Neuronal stem cell (in vitro differentiated cells): Measurements from ENCODE around the gene TMX3.

Experiments used
- DNase-seq: peaks from one replicate; pipeline ENCODE4 v3.0.0-alpha.2; 2013; ENCODE audit warnings: low spot score
- H2AFZ ChIP-seq: one replicate; pipeline ENCODE4 v1.6.1; 2013; ENCODE audit warnings: mild to moderate bottlenecking, low read length, inconsistent platforms
- H2AK5ac ChIP-seq: 2 replicates; pipeline ENCODE4 v1.6.1; 2013; ENCODE audit warnings: low read depth, mild to moderate bottlenecking, inconsistent platforms, low read length, moderate library complexity, mixed read lengths
- H2BK120ac ChIP-seq: 2 replicates; pipeline ENCODE4 v1.6.1; 2013; ENCODE audit warnings: low read depth, mild to moderate bottlenecking, inconsistent platforms, low read length, moderate library complexity, mixed read lengths
- H2BK12ac ChIP-seq: one replicate; pipeline ENCODE4 v1.6.1; 2013; ENCODE audit warnings: low read length, inconsistent platforms
- H2BK15ac ChIP-seq: 2 replicates; pipeline ENCODE4 v1.6.1; 2013; ENCODE audit warnings: mild to moderate bottlenecking, low read length, inconsistent platforms, mixed read lengths
- H2BK5ac ChIP-seq: one replicate; pipeline ENCODE4 v1.6.1; 2013; ENCODE audit warnings: inconsistent platforms, mild to moderate bottlenecking, low read length, moderate library complexity
- H3K14ac ChIP-seq: one replicate; pipeline ENCODE4 v1.6.1; 2013; ENCODE audit warnings: low read length, inconsistent platforms
- H3K18ac ChIP-seq: 2 replicates; pipeline ENCODE4 v1.6.1; 2013; ENCODE audit warnings: low read length, inconsistent platforms
- H3K23ac ChIP-seq: 2 replicates; pipeline ENCODE4 v1.6.1; 2013; ENCODE audit warnings: low read depth, mild to moderate bottlenecking, mixed read lengths, low read length, inconsistent platforms; ENCODE audit not compliant: poor library complexity
- H3K27ac ChIP-seq: replicated peaks from 3 replicates; pipeline ENCODE4 v1.5.1; 2013; ENCODE audit warnings: low read length, inconsistent platforms
- H3K27me3 ChIP-seq, 3 experiments: 2 replicates each; pipeline ENCODE4 v1.6.1; 2013; ENCODE audit warnings: low read length in 3 of 3, mild to moderate bottlenecking in 2 of 3, inconsistent platforms in 1 of 3, low read depth in 1 of 3, mixed read lengths in 1 of 3, moderate library complexity in 1 of 3; ENCODE audit not compliant: control insufficient read depth in 3 of 3, insufficient read depth in 3 of 3
- H3K36me3 ChIP-seq, 2 donors: replicated peaks in 1 of 2; 2 replicates each; pipeline ENCODE4 v1.6.1; 2013; ENCODE audit warnings: low read length in 2 of 2; ENCODE audit not compliant: control insufficient read depth in 2 of 2, insufficient read depth in 2 of 2
- H3K4ac ChIP-seq: 2 replicates; pipeline ENCODE4 v1.6.1; 2013; ENCODE audit warnings: inconsistent platforms, mild to moderate bottlenecking, low read length, moderate library complexity
- H3K4me1 ChIP-seq, 2 donors: 1 replicate in 1 of 2; 2 replicates in 1 of 2; pipeline ENCODE4 v1.6.1; 2013; ENCODE audit warnings: low read length in 2 of 2, low read depth in 1 of 2; ENCODE audit not compliant: control insufficient read depth in 2 of 2, insufficient read depth in 1 of 2
- H3K4me2 ChIP-seq: one replicate; pipeline ENCODE4 v1.6.1; 2013; ENCODE audit warnings: mild to moderate bottlenecking, low read length, inconsistent platforms; ENCODE audit not compliant: insufficient read depth, poor library complexity, severe bottlenecking
- H3K4me3 ChIP-seq, 2 donors: 2 replicates each; pipeline ENCODE4 v1.5.1; 2013; ENCODE audit warnings: low read length in 2 of 2, mild to moderate bottlenecking in 2 of 2, inconsistent platforms in 1 of 2, moderate library complexity in 1 of 2
- H3K79me1 ChIP-seq: one replicate; pipeline ENCODE4 v1.6.1; 2013; ENCODE audit warnings: low read depth, mild to moderate bottlenecking, inconsistent platforms, low read length, moderate library complexity
- H3K9ac ChIP-seq: one replicate; pipeline ENCODE4 v1.6.1; 2013; ENCODE audit warnings: mild to moderate bottlenecking, low read depth, low read length, inconsistent platforms; ENCODE audit not compliant: poor library complexity
- H3K9me3 ChIP-seq, 2 donors: replicated peaks in 1 of 2; 2 replicates each; pipeline versions ENCODE3 to v1.6.1; 2013; ENCODE audit warnings: low read length in 2 of 2, mild to moderate bottlenecking in 2 of 2, inconsistent platforms in 1 of 2, low read depth in 1 of 2, mixed read lengths in 1 of 2, moderate library complexity in 1 of 2; ENCODE audit not compliant: control insufficient read depth in 2 of 2, insufficient read depth in 1 of 2
- H4K8ac ChIP-seq: one replicate; pipeline ENCODE4 v1.6.1; 2013; ENCODE audit warnings: low read depth, mild to moderate bottlenecking, inconsistent platforms, low read length, moderate library complexity
- H4K91ac ChIP-seq: one replicate; pipeline ENCODE4 v1.6.1; 2013; ENCODE audit warnings: low read length, low read depth, mild to moderate bottlenecking, inconsistent platforms; ENCODE audit not compliant: poor library complexity
- WGBS, 2 donors: extraction: QIAGEN DNeasy Blood & Tissue Kit; methylation state at CpG; one replicate each; pipeline ENCODE4 v1.1.7; 2013; ENCODE audit warnings: missing lambda C conversion rate in 2 of 2, mixed read lengths in 1 of 2; ENCODE audit not compliant: insufficient read length in 2 of 2, insufficient replicate concordance in 1 of 2; ENCODE audit errors: extremely low coverage in 2 of 2; 5-methylcytosine and 5-hydroxymethylcytosine counted together

Gene TMX3

GRCh38 chr18:68638613-68639012 lies 76.3 kb downstream of the TMX3 start:
- Histone ChIP-seq H2AK5ac (no peak overlapping the region), H3K36me3 (no peaks in the 10 kb centered on the region), H3K27ac (no peak overlapping the region), H3K79me1 (no peaks in the 10 kb centered on the region), H2BK120ac (no peak overlapping the region), H3K4me1 (peaks cover 0 to 2% of the 10 kb centered on the region in 2 donors), H3K4me3 (peak overlapping the region in 1 of 2 donors; percentile 39), H3K14ac (no peak overlapping the region), H3K9me3 (peaks cover 0 to 7% of the 10 kb centered on the region in 2 donors), H3K4ac (no peak overlapping the region), H2BK12ac (no peak overlapping the region), H2BK5ac (peak overlapping the region; percentile 35), H2AFZ (peak overlapping the region; percentile 73), H2BK15ac (no peak overlapping the region), H4K91ac (no peak overlapping the region), H3K4me2 (no peak overlapping the region), H3K18ac (no peak overlapping the region), H3K23ac (no peak overlapping the region), H3K9ac (no peak overlapping the region), H3K27me3 (no peaks in the 10 kb centered on the region), H4K8ac (no peak overlapping the region)
- DNase-seq = no peak
- no CpG with 5 or more reads among the region's 6 CpGs for WGBS, 2 donors

GRCh38 chr18:68627812-68628211 lies 87.1 kb downstream of the TMX3 start:
- H3K4me1 ChIP-seq = no peaks in the 10 kb centered on the region
- no peak overlapping the region for H2AFZ ChIP-seq
- H3K4me2 ChIP-seq = no peak overlapping the region
- no peaks in the 10 kb centered on the region for H3K79me1 ChIP-seq
- H3K14ac ChIP-seq = no peak overlapping the region
- H4K91ac ChIP-seq = no peak overlapping the region
- H2AK5ac ChIP-seq = no peak overlapping the region
- H3K27me3 ChIP-seq = no peaks in the 10 kb centered on the region
- no peaks in the 10 kb centered on the region for H3K9me3 ChIP-seq
- H3K23ac ChIP-seq = no peak overlapping the region
- H2BK5ac ChIP-seq = no peak overlapping the region
- no peak overlapping the region for H3K4me3 ChIP-seq
- no peak overlapping the region for H4K8ac ChIP-seq
- no peak overlapping the region for H2BK120ac ChIP-seq
- H2BK12ac ChIP-seq = no peak overlapping the region
- H2BK15ac ChIP-seq = no peak overlapping the region
- H3K9ac ChIP-seq = no peak overlapping the region
- no peak overlapping the region for H3K27ac ChIP-seq
- H3K36me3 ChIP-seq = no peaks in the 10 kb centered on the region
- no peak overlapping the region for H3K18ac ChIP-seq
- no peak overlapping the region for H3K4ac ChIP-seq
- no peak for DNase-seq
